GM19397 (cell line): ENCODE measurements around the gene EN1.

Experiments
- ATAC-seq: cut with Tn5 transposase; IDR thresholded peaks from one replicate; pipeline ENCODE4 v1.9.1; 2021; ENCODE audit warnings: mild to moderate bottlenecking, moderate library complexity; ENCODE audit not compliant: unreplicated experiment

Gene EN1

DNA sequence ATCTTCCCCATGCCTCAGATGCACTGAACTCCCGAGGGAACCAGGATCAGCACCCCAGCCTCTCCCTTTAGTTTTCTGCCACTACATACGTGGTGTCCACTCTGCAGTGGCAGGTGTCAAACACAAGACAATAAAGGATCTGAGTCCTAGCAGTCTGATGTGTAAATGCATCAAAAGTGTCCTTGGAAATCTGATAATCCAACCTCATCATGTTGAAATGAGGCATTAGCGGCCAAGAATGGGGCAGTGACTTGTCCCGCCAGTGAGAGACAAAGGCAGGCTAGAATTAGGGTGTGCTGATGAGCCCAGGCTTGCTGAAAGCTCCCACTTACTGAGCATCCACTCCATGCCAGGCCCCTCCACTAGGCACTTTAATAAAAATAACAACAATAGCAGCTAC is 52.9 kb downstream of the EN1 start:
- no peak for ATAC-seq
